Measurements from ENCODE around the gene RIMKLA.
A peak's percentile ranks its signal among the peaks of the same experiment; 100 is the strongest.

The RIMKLA gene

DNA sequence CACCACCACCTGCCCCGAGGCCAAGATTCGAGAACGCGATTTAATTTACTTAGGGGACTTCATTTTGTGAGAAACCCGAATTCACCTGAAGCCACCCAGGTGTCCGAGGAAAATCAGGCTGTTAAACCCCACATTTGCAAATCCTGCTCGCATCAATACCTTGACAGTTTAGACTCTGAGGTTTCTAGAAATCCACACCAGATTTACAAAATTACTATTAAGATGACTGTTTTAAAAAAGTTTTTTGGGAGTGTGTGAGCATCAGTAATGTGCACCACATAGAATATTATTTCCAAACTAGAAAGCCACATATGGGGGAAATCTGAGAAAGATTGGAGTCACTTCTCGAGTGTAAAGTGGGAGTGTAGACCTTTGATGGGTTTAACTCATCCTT lies 685 bp downstream of the RIMKLA start:
- H3K4me3 ChIP-seq (ENCODE audit: low read depth, low read length) = peak overlapping the region; percentile 78
- peaks cover 2% of the 10 kb centered on the region; the same call in 1 of the 2 replicates for H3K36me3 ChIP-seq
- TF ChIP-seq, protein P1, sequence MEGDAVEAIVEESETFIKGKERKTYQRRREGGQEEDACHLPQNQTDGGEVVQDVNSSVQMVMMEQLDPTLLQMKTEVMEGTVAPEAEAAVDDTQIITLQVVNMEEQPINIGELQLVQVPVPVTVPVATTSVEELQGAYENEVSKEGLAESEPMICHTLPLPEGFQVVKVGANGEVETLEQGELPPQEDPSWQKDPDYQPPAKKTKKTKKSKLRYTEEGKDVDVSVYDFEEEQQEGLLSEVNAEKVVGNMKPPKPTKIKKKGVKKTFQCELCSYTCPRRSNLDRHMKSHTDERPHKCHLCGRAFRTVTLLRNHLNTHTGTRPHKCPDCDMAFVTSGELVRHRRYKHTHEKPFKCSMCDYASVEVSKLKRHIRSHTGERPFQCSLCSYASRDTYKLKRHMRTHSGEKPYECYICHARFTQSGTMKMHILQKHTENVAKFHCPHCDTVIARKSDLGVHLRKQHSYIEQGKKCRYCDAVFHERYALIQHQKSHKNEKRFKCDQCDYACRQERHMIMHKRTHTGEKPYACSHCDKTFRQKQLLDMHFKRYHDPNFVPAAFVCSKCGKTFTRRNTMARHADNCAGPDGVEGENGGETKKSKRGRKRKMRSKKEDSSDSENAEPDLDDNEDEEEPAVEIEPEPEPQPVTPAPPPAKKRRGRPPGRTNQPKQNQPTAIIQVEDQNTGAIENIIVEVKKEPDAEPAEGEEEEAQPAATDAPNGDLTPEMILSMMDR (IDR thresholded peaks at IDR 0.05; ENCODE audit: low read depth, low read length) = no peak
- no peak for DNase-seq
- H3K9me3 ChIP-seq (ENCODE audit: severe bottlenecking) = no peaks in the 10 kb centered on the region
- H3K27ac ChIP-seq = peak overlapping the region; percentile 58
- H3K27me3 ChIP-seq (ENCODE audit: insufficient read depth, low read depth, severe bottlenecking) = no peaks in the 10 kb centered on the region

DNA sequence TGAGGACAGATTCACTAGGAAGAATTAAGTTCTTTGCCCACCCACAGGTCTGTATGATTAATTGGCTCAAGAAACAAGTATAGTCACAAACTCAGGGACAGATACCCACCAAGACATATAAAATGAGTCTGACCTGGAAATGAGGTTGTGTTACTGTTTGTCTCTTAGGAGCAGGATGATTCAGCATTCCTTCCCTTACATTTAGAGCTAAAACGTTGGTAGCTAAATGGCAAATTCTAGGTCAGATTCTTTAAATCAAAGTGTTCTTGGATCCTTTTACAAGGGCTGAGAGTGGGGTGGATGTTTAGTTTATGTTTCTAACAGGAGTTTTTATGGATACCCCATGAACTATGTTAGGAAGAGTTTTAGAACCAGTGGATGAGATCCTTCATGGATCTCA lies 4.7 kb downstream of the RIMKLA start:
- no peaks in the 10 kb centered on the region for H3K9me3 ChIP-seq (ENCODE audit: severe bottlenecking)
- no peak overlapping the region for H3K27ac ChIP-seq
- peaks cover 2% of the 10 kb centered on the region; the same call in 1 of the 2 replicates for H3K36me3 ChIP-seq
- no peak for DNase-seq
- H3K27me3 ChIP-seq (ENCODE audit: insufficient read depth, low read depth, severe bottlenecking) = no peaks in the 10 kb centered on the region
- no peak overlapping the region for H3K4me3 ChIP-seq (ENCODE audit: low read depth, low read length)
- TF ChIP-seq, protein P1 (IDR thresholded peaks at IDR 0.05; ENCODE audit: low read depth, low read length) = no peak

DNA sequence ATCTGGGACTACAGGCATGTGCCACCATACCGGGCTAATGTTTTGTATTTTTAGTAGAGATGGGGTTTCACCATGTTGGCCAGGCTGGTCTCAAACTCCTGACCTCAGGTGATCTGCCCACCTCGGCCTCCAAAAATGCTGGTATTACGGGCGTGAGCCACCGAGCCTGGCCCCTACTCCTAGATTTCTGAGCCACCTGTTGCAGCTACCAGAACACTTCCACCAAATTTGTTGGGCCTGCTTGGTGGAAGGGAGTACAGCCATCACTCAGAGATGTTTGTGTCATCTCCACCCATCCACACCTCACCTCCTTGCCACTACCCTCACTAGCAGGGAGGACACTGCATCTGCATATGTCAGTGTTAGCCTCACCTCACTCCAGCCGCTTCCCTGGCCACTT lies 5.5 kb downstream of the RIMKLA start:
- Histone ChIP-seq H3K4me3 (ENCODE audit: low read depth, low read length) (no peak overlapping the region), H3K36me3 (peaks cover 2% of the 10 kb centered on the region; the same call in 1 of the 2 replicates), H3K9me3 (ENCODE audit: severe bottlenecking) (no peaks in the 10 kb centered on the region), H3K27ac (no peak overlapping the region), H3K27me3 (ENCODE audit: insufficient read depth, low read depth, severe bottlenecking) (no peaks in the 10 kb centered on the region)
- no peak for DNase-seq
- TF ChIP-seq, protein P1 (IDR thresholded peaks at IDR 0.05; ENCODE audit: low read depth, low read length) = no peak

DNA sequence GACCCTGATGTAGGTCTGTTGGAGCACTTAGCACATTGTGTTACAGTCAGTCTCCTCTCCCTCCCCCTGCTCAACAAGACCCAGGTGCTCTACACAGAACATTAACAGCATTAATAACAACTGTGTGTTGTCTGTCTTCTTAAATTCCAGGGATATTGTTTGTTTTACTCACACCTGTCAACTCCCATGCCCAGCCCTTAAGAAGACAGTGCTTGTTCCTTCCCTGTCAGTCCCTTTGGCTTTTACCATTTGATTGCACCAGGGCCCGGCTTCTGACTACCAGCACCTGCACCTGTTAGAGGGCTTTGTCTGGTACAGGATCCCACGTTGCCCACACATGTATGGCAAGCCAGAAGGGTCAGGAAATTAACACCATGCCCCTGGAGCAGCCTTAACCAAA lies 11.7 kb downstream of the RIMKLA start:
- no peak overlapping the region for H3K27ac ChIP-seq
- no peak for DNase-seq

DNA sequence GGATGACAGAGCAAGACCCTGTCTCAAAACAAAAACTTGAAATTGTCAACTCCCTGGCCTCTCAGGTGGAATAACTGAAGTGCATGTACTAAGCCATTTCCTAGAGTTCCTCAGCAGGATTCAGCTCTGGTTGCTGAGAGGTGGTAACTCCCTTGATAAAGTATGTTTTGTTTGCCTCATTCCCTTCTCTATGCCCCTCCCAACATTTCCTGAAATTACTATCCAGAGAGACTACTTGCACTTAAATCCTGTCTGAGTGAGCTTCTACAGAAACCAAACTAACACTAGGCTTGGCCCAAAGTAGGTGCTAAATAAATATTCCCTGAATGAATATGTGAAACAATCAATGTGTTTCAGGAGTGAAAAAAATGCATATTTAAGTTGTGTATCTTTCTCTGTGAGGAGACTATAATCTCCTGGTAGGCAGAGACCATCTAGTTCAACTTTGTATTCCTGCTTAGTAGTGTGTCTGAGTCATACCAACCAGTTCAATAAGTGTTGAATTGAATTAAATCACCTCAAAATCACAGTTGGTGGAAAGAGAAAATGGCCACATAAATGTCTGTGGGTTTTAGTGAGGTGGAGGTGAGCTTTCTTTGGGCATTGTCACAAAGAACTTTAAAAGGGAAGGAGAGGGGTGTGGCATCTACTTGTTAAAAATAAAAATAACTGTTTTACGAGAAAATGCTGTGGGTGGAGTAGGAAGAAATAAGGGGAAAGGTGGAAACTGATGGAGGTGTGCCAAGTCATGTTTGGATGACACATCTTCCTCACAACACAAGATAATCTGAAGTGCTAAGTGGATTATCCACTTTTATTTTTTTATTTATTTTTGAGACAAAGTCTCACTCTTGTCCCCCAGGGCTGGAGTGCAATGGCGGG lies 12.6 kb downstream of the RIMKLA start:
- Histone ChIP-seq H3K36me3 (no peaks in the 10 kb centered on the region; the same call in 1 of the 2 replicates), H3K4me3 (ENCODE audit: low read depth, low read length) (no peak overlapping the region), H3K9me3 (ENCODE audit: severe bottlenecking) (no peaks in the 10 kb centered on the region), H3K27me3 (ENCODE audit: insufficient read depth, low read depth, severe bottlenecking) (no peaks in the 10 kb centered on the region), H3K27ac (no peak overlapping the region)
- no peak for DNase-seq
- TF ChIP-seq, protein P1 (IDR thresholded peaks at IDR 0.05; ENCODE audit: low read depth, low read length) = no peak

More for the DNA sequence above, 11.7 kb downstream of the RIMKLA start:
- Histone ChIP-seq H3K27me3 (ENCODE audit: insufficient read depth, low read depth, severe bottlenecking) (no peaks in the 10 kb centered on the region), H3K36me3 (no peaks in the 10 kb centered on the region; the same call in 1 of the 2 replicates), H3K9me3 (ENCODE audit: severe bottlenecking) (no peaks in the 10 kb centered on the region), H3K4me3 (ENCODE audit: low read depth, low read length) (no peak overlapping the region)
- TF ChIP-seq, protein P1 (IDR thresholded peaks at IDR 0.05; ENCODE audit: low read depth, low read length) = no peak
